Bronchial epithelial cell (primary cell): ENCODE data around the gene ANXA5. TPM values are rescaled to one million over a fixed set of nuclear protein-coding genes. Genes with fewer than 3 reads are reported as not detected.

ENCODE experiments used
- DNase-seq: peaks from one replicate; pipeline ENCODE4 v3.0.0-alpha.2; 2010; ENCODE audit warnings: low read depth
- FAIRE-seq: peaks from 2 replicates; lab custom pipeline; 2011; peaks lifted over from hg19 to GRCh38; lab: Jason Lieb, UNC
- H3K27me3 ChIP-seq: 2 replicates; pipeline ENCODE4 v1.5.1; 2011; ENCODE audit warnings: low read length; ENCODE audit not compliant: control insufficient read depth, insufficient read depth
- H3K36me3 ChIP-seq: 2 replicates; pipeline ENCODE4 v1.5.1; 2011; ENCODE audit warnings: low read length; ENCODE audit not compliant: control insufficient read depth, insufficient read depth
- H3K4me3 ChIP-seq: 2 replicates; pipeline ENCODE4 v1.5.1; 2011; ENCODE audit warnings: mild to moderate bottlenecking, low read depth, low read length, control low read depth
- total RNA-seq: library from RNA; depleted of rRNA; stranded (reverse); fragments of >200 nt; gene quantifications from 2 replicates; pipeline ENCODE4 v1.2.1, GENCODE V29; 2014
- TF ChIP-seq, protein P1 (sequence below): IDR thresholded peaks from 2 replicates; pipeline ENCODE4 v1.5.1; 2011; ENCODE audit warnings: mild to moderate bottlenecking, moderate library complexity, low read length, control low read depth, inconsistent platforms; ENCODE audit not compliant: insufficient read depth, severe bottlenecking

The ANXA5 gene
- total RNA-seq, 1 donor from 2014 or later: 251 TPM

GRCh38 chr4:121717680-121718237 lies 21.0 kb upstream of the ANXA5 start:
- no peak for FAIRE-seq
- H3K4me3 ChIP-seq: no peak overlapping the region
- no peak for DNase-seq
- TF ChIP-seq, protein P1, sequence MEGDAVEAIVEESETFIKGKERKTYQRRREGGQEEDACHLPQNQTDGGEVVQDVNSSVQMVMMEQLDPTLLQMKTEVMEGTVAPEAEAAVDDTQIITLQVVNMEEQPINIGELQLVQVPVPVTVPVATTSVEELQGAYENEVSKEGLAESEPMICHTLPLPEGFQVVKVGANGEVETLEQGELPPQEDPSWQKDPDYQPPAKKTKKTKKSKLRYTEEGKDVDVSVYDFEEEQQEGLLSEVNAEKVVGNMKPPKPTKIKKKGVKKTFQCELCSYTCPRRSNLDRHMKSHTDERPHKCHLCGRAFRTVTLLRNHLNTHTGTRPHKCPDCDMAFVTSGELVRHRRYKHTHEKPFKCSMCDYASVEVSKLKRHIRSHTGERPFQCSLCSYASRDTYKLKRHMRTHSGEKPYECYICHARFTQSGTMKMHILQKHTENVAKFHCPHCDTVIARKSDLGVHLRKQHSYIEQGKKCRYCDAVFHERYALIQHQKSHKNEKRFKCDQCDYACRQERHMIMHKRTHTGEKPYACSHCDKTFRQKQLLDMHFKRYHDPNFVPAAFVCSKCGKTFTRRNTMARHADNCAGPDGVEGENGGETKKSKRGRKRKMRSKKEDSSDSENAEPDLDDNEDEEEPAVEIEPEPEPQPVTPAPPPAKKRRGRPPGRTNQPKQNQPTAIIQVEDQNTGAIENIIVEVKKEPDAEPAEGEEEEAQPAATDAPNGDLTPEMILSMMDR: no peak
- H3K36me3 ChIP-seq: no peaks in the 10 kb centered on the region
- no peaks in the 10 kb centered on the region for H3K27me3 ChIP-seq

DNA sequence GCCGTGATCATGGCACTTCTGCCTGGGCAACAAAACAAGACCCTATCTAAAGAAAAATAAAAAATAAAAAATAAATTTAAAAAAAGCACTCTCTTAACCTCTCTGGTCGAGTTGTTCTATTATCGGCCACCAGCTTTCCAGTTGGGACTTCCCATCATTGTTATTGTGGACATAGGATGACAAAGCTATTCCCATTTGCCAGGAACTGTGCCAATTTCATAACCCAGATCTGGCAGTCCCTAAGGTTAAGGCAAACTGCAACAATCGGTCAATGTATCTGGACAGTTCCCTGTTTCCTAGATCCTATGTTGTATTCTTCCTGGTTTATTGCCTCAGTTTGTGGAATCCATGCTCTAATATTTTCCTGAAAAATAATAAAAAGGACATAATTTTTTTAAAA lies 17.8 kb upstream of the ANXA5 start:
- FAIRE-seq: no peak
- Histone ChIP-seq H3K27me3 (no peaks in the 10 kb centered on the region), H3K4me3 (no peak overlapping the region), H3K36me3 (no peaks in the 10 kb centered on the region)
- DNase-seq: no peak
- TF ChIP-seq, protein P1: no peak

- DNase-seq (no peak), FAIRE-seq (no peak)
- TF ChIP-seq, protein P1: no peak
- Histone ChIP-seq H3K27me3 (no peaks in the 10 kb centered on the region), H3K36me3 (no peaks in the 10 kb centered on the region), H3K4me3 (no peak overlapping the region)
Observed at GRCh38 chr4:121712783-121713182, 16.0 kb upstream of the ANXA5 start.

DNA sequence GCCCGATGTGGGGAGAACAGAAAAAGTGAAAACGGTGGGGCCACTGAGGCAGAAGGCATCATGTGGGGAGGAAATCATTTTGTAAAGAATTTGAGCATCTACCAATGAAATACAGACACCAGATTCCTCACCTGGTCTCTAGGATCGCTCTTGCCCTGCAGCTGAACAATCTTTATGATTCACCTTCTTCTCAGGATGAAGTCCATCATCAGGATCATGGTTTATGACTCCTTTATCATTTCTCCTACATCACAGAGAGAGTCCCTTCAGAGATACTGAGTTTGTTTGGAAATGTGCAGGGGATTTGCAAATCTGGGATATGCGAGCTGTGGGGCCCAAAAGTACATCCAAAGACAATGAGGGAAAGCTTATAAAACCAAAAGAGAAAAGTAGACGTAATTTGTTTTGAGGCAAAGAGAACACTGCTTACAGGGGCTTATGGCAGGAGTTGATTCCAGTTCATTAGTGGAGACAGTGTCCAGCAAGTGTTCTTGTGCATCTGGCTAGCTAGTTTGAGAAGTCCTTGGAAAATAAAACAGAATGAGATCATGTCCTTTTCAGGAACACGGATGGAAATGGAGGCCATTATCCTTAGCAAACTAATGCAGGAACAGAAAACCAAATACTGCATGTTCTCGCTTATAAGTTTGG lies 15.3 kb upstream of the ANXA5 start:
- Histone ChIP-seq H3K4me3 (peak overlapping the region; percentile 14), H3K36me3 (no peaks in the 10 kb centered on the region), H3K27me3 (no peaks in the 10 kb centered on the region)
- DNase-seq (peak; percentile 77), FAIRE-seq (no peak)
- TF ChIP-seq, protein P1: no peak

- Histone ChIP-seq H3K4me3 (peak overlapping the region; percentile 14), H3K36me3 (no peaks in the 10 kb centered on the region), H3K27me3 (no peaks in the 10 kb centered on the region)
- peak; percentile 84 for DNase-seq
- TF ChIP-seq, protein P1: no peak
- no peak for FAIRE-seq
Observed at GRCh38 chr4:121711263-121712000, 14.7 kb upstream of the ANXA5 start.
